Measurements from ENCODE around the gene NEUROD2.

GRCh38 chr17:39569126-39569525 lies 38.6 kb downstream of the NEUROD2 start:
- TF ChIP-seq EZH2 (IDR thresholded peaks at IDR 0.05) (no peak), CTCF (IDR thresholded peaks at IDR 0.05) (no peak), EZH2phosphoT487 (IDR thresholded peaks at IDR 0.05) (no peak)

Measured in neural progenitor cell (in vitro differentiated cells).